Activated CD4-positive, CD25-positive, alpha-beta regulatory T cell (primary cell): ENCODE results near the gene DNM3.

Experiments used
- DNase-seq, 4 experiments: peaks; one replicate each; lab custom pipeline; 2025; lab: John Stamatoyannopoulos, UW

DNM3 gene

GRCh38 chr1:172107316-172107975, 266.1 kb downstream of the DNM3 start:
- DNase-seq, result no peak

GRCh38 chr1:172108161-172108893, 267.0 kb downstream of the DNM3 start:
- no peak for DNase-seq

DNA sequence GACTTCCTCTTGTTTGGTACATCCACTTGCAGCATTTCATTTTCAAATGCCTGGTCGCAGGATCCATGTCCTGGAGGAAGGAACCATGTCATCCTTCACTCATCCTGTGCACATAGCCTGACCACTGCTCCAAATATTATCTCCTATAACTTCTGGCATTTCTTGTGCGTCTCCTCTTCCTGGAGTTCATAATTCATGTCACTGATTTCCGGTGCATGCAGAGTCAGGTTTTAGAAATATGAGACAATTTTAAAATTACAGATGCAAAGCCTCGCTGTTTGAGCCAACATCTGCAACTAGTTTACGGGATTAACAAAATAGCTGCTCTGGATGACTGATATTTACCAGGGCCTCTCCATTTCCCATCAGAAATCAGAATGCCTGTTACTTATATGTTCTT, 268.1 kb downstream of the DNM3 start:
- DNase-seq, result no peak

GRCh38 chr1:172112576-172112975, 271.3 kb downstream of the DNM3 start:
- DNase-seq, result no peak

DNA sequence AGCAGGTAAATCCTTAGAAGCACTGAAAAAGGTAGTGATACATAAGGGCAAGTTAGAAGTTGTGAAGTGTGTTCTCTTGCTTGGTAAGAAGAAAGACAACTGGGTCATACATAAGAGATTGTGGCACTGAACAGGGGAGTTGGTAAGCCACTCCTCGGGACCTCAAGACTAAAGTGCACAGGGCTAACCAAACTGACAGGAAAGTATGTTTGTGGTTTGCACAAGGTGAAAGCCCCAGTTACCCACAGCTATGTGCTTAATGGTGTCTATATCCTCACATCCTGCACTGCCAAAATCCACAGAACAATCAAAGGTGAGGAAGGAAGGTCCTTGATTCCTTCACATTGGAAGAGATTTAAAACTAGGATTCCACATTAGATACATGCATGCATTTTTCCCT, 276.5 kb downstream of the DNM3 start:
- DNase-seq, result no peak

GRCh38 chr1:172118618-172119017, 277.3 kb downstream of the DNM3 start:
- DNase-seq, result no peak

DNA sequence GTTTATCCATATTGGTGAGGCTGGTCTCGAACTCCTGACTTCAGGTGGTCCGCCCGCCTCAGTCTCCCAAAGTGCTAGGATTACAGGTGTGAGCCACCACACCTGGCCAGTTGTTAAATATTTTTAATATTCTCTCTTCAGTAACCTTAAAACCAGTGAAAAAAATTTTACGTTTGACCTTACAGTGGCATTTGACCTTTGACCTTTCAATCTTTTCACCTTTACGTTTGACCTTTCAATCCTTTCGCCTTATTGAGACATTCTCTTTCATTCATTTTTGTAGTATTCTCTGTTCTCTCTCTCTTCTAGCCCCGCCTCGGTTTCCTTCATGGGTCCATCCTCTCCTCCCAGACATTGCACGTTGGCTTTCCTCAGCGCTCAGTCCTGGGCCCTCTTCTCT, 277.9 kb downstream of the DNM3 start:
- no peak for DNase-seq

- DNase-seq, result no peak
These were observed 279.1 kb downstream of the DNM3 start for GRCh38 chr1:172120381-172120780.

GRCh38 chr1:172121081-172121717, 279.9 kb downstream of the DNM3 start:
- no peak for DNase-seq

DNA sequence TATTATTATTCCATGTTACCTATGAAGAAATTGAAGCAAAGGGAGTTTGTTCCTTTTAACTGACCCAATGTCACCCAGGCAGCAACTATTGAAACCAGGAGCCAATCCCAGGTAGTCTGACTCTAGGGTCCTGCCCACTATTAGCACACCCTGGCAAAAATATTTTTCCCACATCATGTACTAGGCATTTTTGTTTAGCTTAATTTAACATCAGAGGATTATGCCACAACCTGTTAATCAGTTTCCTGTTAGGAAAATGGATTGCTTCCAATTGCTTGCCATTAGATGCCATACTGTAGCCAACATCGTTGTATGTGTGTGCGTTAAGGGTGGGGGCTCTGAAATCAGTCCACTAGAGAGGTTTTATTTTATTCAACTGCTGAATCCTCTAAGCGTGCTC, 281.1 kb downstream of the DNM3 start:
- DNase-seq, result no peak

DNA sequence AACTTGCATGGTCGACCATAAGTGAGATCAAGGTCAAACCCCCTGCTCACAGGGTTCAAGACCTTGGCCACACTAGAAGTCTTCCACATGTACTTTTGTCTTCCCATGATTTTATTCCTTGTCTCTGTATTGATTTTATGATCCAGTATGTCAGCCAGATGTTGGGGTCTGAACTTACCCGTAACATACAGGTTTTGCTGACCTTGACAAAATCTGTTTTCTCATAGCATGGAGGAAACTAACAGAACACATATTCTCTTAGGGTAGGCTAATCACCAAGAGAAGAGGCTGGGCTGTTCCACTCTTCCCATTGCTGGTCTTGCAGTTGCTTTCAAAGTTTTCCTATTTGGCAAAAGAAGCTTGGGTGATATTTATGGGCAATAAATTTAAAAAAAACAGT, 284.0 kb downstream of the DNM3 start:
- no peak for DNase-seq

DNA sequence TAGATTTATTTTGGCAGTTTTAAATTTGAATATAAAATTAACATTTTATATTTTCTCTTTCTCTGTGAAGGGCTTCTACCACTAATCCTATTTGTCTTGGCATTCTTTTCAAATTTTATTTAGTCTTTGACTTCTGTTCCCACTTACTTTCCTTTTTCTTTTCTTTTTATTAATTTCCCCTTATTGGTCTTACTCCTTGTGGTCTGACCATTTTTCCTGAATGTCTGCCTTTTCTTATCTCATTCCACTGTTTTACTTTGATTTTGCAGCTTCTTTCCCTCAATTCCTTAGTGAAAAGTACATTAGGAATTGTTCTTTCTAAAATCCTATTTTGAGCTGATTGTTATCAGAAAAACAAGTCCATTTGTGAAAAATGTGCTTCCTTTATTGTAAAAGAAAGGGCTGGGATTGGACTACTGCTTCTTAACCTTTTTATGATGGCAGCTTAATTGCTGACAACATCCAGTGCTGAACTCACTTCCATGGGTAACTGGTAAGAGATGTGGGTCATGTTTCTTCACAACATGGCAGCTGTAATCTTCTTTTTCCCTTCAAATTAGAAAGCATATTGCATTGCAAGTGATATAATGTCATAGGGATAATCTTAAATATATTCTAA, 284.6 kb downstream of the DNM3 start:
- DNase-seq, result no peak

DNA sequence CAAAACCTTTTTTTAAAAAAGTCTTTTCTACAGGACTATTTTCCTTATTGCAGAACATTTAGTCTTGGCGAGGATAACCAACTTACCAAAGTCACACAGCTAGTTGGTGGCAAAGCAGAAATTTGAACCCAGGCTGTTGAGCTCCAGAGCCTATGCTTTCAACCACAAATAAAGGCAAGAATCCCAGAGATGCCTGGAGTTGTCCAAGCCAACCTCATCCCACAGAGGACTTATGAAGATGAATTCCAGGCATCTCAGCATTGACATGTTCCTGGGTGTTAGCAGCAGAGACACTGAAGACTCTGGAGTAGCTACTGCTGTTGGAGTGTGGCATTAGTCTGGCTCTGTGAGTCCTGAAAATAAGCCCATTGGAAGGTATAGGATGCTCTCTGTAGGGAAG, 291.5 kb downstream of the DNM3 start:
- DNase-seq, result no peak

DNA sequence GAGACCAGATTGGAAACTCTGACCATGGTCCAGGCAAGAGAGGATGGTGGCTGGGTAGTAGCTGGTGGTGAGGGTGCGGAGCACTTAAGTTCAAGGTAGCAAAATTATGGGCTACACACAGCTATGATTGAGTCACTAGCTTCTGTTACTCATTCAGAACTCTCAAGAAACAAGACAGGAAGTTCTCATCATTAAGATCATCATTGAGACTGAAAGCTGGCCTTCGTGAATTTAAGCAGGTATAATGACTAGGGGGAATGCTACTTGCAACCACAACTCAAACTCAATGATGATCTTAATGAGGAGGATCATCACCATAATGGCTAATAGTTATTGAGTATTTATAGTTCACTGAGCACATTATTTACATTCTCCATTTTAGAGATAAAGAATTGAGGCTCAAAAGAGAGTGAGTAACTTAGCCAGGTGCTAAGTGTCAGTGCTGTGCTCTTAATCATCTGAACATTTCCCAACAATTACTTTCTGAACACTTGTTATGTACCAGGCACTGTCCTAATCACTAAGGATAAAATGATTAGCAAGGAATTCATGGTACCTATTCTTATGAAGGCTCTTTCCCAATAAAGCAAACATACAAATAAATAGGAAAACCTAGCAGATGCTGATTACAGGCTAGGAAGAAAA, 292.9 kb downstream of the DNM3 start:
- DNase-seq, result no peak

GRCh38 chr1:172135076-172135672, 293.9 kb downstream of the DNM3 start:
- no peak for DNase-seq

- no peak for DNase-seq
These were observed 294.8 kb downstream of the DNM3 start for GRCh38 chr1:172135978-172136610.

DNA sequence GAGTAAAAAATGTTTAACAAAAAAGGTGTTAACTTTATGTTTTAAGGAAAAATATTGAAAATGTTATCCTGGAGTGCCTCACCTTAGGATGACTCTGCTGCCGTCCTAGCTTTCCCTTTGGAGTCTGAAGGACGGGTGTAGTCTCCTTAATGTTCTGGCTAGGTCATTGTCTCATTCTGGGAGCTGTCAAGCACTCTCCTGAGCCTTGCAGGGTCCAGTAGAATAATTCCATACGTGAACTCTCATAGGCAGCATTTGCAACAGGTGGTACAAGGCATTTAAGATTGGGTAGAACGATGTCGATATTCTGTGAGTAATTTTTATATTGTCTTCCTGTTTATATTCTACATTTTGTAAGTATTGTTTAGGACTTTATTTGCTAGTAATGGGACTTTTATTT, 295.6 kb downstream of the DNM3 start:
- no peak for DNase-seq

- no peak for DNase-seq
These were observed 296.6 kb downstream of the DNM3 start for GRCh38 chr1:172137703-172138454.

- DNase-seq, result no peak
These were observed 297.3 kb downstream of the DNM3 start for GRCh38 chr1:172138634-172139033.

DNA sequence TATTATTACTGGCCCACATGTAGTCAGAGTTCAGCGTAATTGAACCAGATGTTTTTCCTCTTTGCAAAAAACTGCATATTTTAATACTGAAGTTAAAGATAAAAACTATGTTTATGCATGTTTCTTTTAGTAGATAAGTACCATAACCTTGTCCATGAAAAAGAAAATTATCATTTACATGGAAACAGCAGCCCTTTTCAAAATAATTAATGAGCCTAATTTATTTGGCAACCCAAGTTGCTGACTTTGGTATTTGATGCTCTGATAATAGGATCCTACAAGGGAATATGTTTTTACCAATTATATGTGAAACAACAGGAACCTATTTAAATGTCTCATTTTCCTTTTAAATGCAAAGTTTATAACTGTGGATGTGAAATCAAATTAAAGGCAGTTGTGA, 297.9 kb downstream of the DNM3 start:
- DNase-seq, result no peak

DNA sequence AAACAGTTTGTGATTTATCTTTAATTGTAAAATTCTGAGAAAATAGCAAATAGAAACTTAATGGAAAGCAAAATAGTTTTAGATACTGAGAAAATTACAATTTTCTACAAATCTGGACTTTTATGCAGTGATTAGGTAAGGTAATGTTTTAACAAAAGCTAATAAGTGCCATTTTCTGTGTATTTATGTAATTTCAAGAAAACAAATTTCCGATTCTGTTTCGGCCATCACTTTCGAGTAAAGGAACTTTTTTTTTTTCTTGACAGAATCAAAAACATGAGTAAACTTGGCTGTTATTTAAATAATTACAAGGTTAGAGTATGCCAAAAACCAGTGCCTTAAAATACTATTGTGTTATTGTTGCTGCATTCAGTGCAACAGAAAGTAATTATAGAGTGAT, 298.8 kb downstream of the DNM3 start:
- DNase-seq, result no peak
